Sigmoid colon (tissue), 7 donors: ENCODE data around the gene MRPL37. TPM values are rescaled to one million over a fixed set of nuclear protein-coding genes. Genes with fewer than 3 reads are reported as not detected.

Experiments used
- DNase-seq: peaks from one replicate; pipeline ENCODE4 v3.0.0-alpha.2; 2019
- H3K27ac ChIP-seq, 4 donors: fragments of 200-600 bp; sonication (generic); one replicate each; pipeline ENCODE4 v1.5.1; 2016 to 2019; ENCODE audit warnings: mild to moderate bottlenecking in 1 of 4
- H3K27me3 ChIP-seq, 3 donors: fragments of 200-600 bp; sonication (generic); one replicate each; pipeline ENCODE4 v1.5.1; 2019; ENCODE audit warnings: mild to moderate bottlenecking in 1 of 3
- H3K36me3 ChIP-seq, 4 donors: fragments of 200-600 bp; sonication (generic); one replicate each; pipeline ENCODE4 v1.5.1; 2016 to 2019
- H3K4me1 ChIP-seq, 4 donors: fragments of 200-600 bp; sonication (generic); one replicate each; pipeline ENCODE4 v1.5.1; 2017 to 2019
- H3K4me3 ChIP-seq, 4 donors: fragments of 200-600 bp; sonication (generic); one replicate each; pipeline ENCODE4 v1.5.1; 2017 to 2019; ENCODE audit warnings: mild to moderate bottlenecking in 2 of 4, moderate library complexity in 1 of 4
- H3K9me3 ChIP-seq, 4 donors: fragments of 200-600 bp in 3 of 4; sonication (generic) in 3 of 4; one replicate each; pipeline versions ENCODE4 v1.5.1 to v1.6.1; 2013 to 2019
- CTCF ChIP-seq, 4 experiments: fragments of 450-650 bp in 3 of 4; fragments of 200-600 bp in 1 of 4; IDR thresholded peaks; one replicate each; pipeline ENCODE4 v1.5.1; 2016 to 2019; ENCODE audit warnings: antibody characterized with exemption in 4 of 4, mild to moderate bottlenecking in 3 of 4, moderate library complexity in 2 of 4
- EP300 ChIP-seq, 4 donors: sonication (generic); formaldehyde crosslinking; IDR thresholded peaks; one replicate each; pipeline ENCODE4 v1.6.1; 2017; ENCODE audit warnings: antibody characterized with exemption in 4 of 4
- POLR2A ChIP-seq, 2 donors: fragments of 450-650 bp; IDR thresholded peaks; one replicate each; pipeline ENCODE4 v1.6.1; 2016; ENCODE audit warnings: antibody characterized with exemption in 2 of 2, mild to moderate bottlenecking in 2 of 2, moderate library complexity in 2 of 2
- POLR2AphosphoS5 ChIP-seq, 4 donors: sonication (generic); formaldehyde crosslinking; IDR thresholded peaks; one replicate each; pipeline ENCODE4 v1.6.1; 2017; ENCODE audit warnings: antibody characterized with exemption in 4 of 4
- WGBS, 2 donors: extraction: QIAGEN DNeasy Blood & Tissue Kit; methylation state at CpG; one replicate each; pipeline ENCODE4 v1.1.7; 2013; 5-methylcytosine and 5-hydroxymethylcytosine counted together
- intact Hi-C: fragments of 100-400 bp; cut with DNase I; formaldehyde crosslinking; loops from one replicate; pipeline ENCODE4 v1.15.1; 2023
- polyA plus RNA-seq, 3 donors: library from polyadenylated mRNA; stranded (reverse); fragments of 200-250 nt; gene quantifications; one replicate each; pipeline ENCODE4 v1.2.3, GENCODE V29; 2013
- total RNA-seq, 4 donors: library from RNA; depleted of rRNA; stranded (reverse); fragments of >200 nt; gene quantifications; one replicate each; pipeline ENCODE4 v1.1.0, GENCODE V29; 2016
- donor health status: healthy with polysubstance abuse.
- donor health status: Bipolar disorder and iron deficiency.
- donor health status: healthy.

Gene MRPL37
- total and polyA plus RNA-seq, 7 donors: 40.7 to 80.2 (median 59.2) TPM

- H3K4me3 ChIP-seq: no peak overlapping the region
- peak overlapping the region in 1 of 4 donors; percentile 21 for H3K27ac ChIP-seq
- TF ChIP-seq POLR2A (IDR thresholded peaks at IDR 0.05) (no peak), POLR2AphosphoS5 (IDR thresholded peaks at IDR 0.05) (no peak), CTCF (IDR thresholded peaks at IDR 0.05) (no peak)
- DNase-seq: no peak
- peaks cover 0 to 26% (median 10%) of the 10 kb centered on the region in 4 donors for H3K4me1 ChIP-seq
- H3K27me3 ChIP-seq: no peaks in the 10 kb centered on the region
- intact Hi-C loops: no loop called here
- 93 to 94% methylated on average over 12 of the region's 12 CpGs for WGBS, 2 donors
- H3K9me3 ChIP-seq: no peaks in the 10 kb centered on the region
- H3K36me3 ChIP-seq: peaks cover 0 to 27% (median 8%) of the 10 kb centered on the region in 4 donors
Measured at GRCh38 chr1:54250670-54251069, 50.7 kb downstream of the MRPL37 start.

GRCh38 chr1:54252371-54252936 lies 52.5 kb downstream of the MRPL37 start:
- intact Hi-C loops: no loop called here
- Histone ChIP-seq H3K36me3 (peaks cover 0 to 36% (median 8%) of the 10 kb centered on the region in 4 donors), H3K27me3 (no peaks in the 10 kb centered on the region), H3K4me3 (no peak overlapping the region), H3K27ac (no peak overlapping the region), H3K4me1 (peaks cover 0 to 11% (median 4%) of the 10 kb centered on the region in 4 donors), H3K9me3 (no peaks in the 10 kb centered on the region)
- no peak for DNase-seq
- WGBS, 2 donors: 52 to 74% methylated on average over 11 of the region's 11 CpGs
- TF ChIP-seq POLR2A (IDR thresholded peaks at IDR 0.05): no peak
- no peak for TF ChIP-seq EP300 (IDR thresholded peaks at IDR 0.05)
- TF ChIP-seq POLR2AphosphoS5 (IDR thresholded peaks at IDR 0.05): no peak
- TF ChIP-seq CTCF (IDR thresholded peaks at IDR 0.05): no peak

GRCh38 chr1:54253480-54253879 lies 53.5 kb downstream of the MRPL37 start:
- peaks cover 0 to 30% (median 8%) of the 10 kb centered on the region in 4 donors for H3K36me3 ChIP-seq
- H3K4me3 ChIP-seq: no peak overlapping the region
- no peak for TF ChIP-seq EP300 (IDR thresholded peaks at IDR 0.05)
- TF ChIP-seq POLR2AphosphoS5 (IDR thresholded peaks at IDR 0.05): no peak
- TF ChIP-seq CTCF (IDR thresholded peaks at IDR 0.05): no peak
- TF ChIP-seq POLR2A (IDR thresholded peaks at IDR 0.05): no peak
- intact Hi-C loops: no loop called here
- H3K9me3 ChIP-seq: no peaks in the 10 kb centered on the region
- DNase-seq: no peak
- H3K27me3 ChIP-seq: no peaks in the 10 kb centered on the region
- H3K27ac ChIP-seq: no peak overlapping the region
- 81 to 87% methylated on average over 5 of the region's 5 CpGs for WGBS, 2 donors
- H3K4me1 ChIP-seq: peaks cover 0 to 11% (median 0%) of the 10 kb centered on the region in 4 donors

GRCh38 chr1:54254055-54254454 lies 54.1 kb downstream of the MRPL37 start:
- intact Hi-C loops: no loop called here
- H3K4me3 ChIP-seq: no peak overlapping the region
- H3K27ac ChIP-seq: no peak overlapping the region
- no peaks in the 10 kb centered on the region for H3K9me3 ChIP-seq
- no peak for TF ChIP-seq CTCF (IDR thresholded peaks at IDR 0.05)
- no peak for TF ChIP-seq EP300 (IDR thresholded peaks at IDR 0.05)
- TF ChIP-seq POLR2AphosphoS5 (IDR thresholded peaks at IDR 0.05): no peak
- TF ChIP-seq POLR2A (IDR thresholded peaks at IDR 0.05): no peak
- WGBS, 2 donors: 16 to 38% methylated on average over 10 of the region's 10 CpGs
- no peaks in the 10 kb centered on the region for H3K27me3 ChIP-seq
- peaks cover 0 to 25% (median 8%) of the 10 kb centered on the region in 4 donors for H3K36me3 ChIP-seq
- peaks cover 0 to 11% (median 0%) of the 10 kb centered on the region in 4 donors for H3K4me1 ChIP-seq
- no peak for DNase-seq
